Stimulated activated CD8-positive, alpha-beta memory T cell treated with anti-CD3 and anti-CD28 coated beads, Interleukin-15, amount 100 ng/mL, for 1 hour (primary cell): Measurements from ENCODE around the gene PPCS.
A peak's percentile ranks its signal among the peaks of the same experiment; 100 is the strongest.

ENCODE experiments used
- DNase-seq: peaks from one replicate; pipeline ENCODE4 v3.0.0-alpha.2; 2020; ENCODE audit warnings: low read depth

Gene PPCS

DNA sequence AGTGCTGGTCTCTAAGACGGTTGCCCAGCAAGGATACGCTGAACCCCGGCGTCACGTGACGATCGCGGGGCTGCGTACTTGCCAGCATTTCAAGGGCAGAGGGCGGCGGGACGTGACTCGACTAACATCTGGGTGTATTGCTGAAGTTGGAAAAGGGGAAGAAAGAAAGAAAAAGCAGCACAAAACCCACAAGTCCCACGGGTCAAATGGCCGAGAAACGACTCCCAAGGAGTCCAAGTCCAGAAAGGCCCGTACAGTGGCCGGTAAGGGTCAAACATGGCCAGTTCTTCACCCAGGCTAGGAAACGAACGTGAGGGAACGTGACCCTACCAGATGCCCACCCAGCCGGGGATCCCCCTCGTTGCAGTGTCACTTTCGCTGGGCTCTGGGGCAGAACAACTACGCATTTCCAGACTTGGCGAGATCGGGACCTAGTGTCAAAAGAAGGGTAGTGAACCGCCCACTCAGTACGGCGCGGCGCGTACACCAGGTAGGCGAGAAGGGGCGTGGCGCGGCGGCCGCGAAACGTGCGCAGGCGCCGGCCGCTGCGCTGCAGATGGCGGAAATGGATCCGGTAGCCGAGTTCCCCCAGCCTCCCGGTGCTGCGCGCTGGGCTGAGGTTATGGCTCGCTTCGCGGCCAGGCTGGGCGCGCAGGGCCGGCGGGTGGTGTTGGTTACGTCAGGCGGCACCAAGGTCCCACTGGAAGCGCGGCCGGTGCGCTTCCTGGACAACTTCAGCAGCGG, at the start of gene PPCS, which contains the start of gene ZMYND12:
Gene PPCS (plus strand): TSS at position 534 of the 744 bp plus-strand sequence. CDS start 23 bp downstream, at position 557.
Gene ZMYND12 (minus strand): TSS at position 13 of the 744 bp plus-strand sequence. CDS start 25 bp downstream, outside the sequence.
- DNase-seq: peak; percentile 79

DNA sequence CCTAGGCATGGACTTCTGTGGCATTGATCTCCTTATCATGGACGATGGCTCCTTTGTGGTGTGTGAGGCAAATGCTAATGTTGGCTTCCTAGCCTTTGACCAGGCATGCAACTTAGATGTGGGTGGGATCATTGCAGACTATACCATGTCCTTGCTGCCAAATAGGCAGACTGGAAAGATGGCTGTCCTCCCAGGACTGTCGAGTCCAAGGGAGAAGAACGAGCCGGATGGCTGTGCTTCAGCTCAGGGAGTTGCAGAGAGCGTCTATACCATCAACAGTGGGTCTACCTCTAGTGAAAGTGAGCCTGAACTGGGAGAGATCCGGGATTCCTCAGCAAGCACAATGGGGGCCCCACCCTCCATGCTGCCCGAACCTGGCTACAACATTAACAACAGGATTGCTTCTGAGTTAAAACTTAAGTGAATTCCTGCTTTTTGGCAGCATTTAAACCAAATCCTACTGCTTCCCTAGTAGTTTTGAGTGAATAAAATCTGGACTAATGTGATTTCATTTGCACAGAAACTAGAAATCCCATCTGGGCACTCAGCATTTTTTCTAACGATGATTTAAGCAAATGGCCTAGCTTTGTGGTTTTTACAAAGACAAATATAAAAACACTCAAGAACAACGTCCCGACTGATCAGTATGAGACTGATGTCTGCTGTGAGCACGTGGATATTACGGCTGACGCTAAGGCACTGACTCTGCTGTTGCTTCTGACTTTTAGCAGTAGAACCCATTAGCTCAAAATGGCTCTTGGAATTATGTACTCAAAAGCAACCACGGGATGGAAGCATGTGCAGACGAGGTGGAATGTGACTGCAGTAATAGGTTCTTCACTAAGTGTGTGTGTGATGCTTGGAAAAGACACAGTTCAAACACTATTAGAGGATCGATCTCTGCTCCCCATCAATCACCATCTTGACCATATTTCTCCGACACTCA, 41.5 kb upstream of the PPCS start:
- no peak for DNase-seq

DNA sequence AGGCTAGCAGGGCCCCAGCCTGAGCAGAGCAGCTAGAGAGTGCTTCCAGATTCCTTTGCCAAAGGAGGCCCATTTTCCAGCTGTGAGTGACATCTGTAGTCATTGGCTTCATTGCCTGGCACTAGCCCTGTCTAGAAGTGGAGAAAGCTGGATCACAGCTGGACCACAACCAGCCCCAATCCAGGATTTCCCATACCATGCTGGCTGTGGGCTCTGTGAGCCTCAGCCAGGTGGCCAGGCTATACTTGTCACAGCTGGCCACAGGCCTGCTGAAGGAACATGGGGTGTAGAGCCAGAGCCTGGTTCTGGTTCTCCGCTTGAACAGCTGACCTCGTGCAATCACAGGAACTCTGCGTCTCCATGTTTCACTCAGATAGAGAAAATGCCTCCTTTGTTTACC, 39.2 kb upstream of the PPCS start:
- DNase-seq: no peak

DNA sequence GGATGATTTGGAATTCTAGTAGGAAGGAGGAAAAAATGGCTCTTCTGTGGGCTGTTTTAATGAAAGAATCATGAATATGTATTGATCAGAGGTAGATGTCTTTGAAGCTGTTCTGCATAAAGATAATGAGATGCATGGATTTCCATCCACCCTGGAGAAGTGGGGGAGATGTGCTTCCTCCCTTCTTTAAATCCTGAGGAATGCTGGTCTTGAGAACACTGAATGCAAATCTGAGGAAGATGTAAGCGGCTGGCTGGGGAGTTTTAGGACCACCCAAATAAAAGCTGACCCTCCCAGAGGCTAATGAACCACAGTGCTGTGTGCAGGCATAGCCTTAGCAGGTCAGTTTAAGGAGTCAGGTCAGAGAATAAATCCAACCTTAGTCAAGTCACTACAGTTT, 37.8 kb upstream of the PPCS start:
- no peak for DNase-seq

DNA sequence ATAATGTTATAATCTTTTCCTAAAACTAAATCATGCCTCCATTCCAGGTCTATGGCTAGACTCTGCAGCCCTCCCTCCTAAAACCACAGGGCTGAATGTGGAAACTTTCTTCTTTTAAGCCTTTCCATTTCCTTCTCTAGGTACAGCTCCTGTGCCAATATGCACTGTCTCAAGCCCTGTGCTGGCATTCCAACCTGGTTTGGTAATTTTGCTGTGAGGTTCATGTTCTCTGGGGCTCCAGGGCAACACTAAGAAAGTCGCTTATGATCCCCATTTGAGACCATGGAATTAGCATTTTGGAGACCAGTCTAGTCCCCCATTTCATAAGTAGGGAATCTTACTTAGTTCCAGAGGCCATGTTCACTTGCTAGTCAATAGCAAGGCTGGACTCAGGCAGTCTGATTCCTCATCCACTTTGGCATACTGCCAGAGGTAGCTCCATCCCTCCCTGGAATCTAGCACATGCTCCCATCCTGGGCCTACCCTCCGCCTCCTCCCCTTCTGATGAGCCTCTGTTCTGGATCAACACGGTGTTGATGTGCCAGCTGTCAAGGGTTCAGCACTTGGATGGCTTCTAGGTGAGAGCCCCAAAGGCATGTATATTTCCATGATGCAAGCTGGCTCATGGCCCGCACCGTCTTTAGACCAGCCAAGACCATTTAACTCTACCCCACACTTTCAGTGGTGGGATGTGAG, 37.1 kb upstream of the PPCS start:
- no peak for DNase-seq

DNA sequence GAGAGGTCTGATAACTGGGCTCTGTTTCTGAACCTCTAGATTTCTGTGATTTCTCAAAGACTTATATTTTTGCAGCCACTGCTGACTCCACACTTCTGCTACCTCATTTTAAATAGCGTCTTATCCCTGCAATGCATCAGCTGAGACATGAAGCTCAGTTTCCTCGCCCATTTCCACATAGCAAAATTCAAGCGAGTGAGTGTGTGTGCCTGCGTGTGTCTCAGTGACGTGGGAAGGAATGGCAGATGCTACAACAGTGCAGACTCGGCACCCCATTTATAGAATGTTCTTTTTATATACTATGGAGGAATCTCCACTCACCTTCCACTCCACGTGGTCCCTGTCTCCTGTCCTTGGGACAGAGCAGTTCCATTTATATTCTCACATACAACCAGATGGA, 36.2 kb upstream of the PPCS start:
- no peak for DNase-seq

DNA sequence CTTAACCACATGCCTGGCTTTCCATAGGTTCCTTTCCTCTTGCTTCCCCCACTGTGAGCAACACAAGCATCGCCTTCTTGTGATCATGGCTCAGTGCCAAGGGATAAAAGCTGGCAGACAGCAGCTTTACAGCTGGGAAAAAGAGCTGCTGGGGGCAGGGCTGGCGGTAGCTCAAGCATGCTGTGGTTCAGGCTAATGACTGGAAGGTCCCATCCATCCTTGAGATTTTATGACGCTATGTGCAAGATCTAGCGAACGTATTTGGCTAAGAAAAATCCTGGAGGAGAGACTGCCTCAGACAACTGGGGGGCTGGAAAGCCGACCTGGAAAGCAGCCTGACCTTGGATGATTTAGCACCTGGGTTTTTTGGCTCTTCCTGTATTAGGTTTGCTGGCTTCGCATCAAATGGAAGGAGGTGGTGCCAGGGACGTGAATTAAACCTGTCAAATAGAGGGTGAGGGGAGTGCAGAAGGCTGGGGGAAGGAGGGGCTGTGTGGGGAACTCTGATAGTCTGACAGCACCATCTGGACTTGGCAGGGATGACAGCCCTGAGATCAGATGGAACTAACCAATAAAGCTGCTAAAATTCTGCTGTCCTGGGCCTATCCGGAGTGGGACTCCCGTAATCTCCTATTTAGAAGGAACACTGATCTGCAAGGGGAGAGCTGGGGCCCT, 35.3 kb upstream of the PPCS start:
- DNase-seq: no peak

DNA sequence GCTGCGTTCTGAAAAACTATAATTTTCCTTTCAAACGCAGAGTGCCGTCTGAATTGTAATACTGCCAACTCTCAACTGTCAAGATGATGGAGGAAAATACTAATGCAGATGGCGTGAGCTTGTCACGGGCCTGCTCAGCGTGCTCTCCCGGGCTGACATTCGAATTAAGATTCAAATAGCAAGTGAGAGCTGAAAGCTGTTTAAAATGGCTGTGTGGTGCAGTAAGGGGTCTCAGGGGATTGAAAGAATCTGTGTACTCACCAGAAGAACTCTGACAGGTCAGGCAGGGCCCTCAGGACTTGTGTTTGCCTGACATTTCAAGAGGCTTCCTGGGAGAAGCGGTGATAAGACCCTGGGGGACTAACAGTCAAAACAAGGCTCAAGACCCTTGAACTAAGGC, 33.6 kb upstream of the PPCS start:
- no peak for DNase-seq

DNA sequence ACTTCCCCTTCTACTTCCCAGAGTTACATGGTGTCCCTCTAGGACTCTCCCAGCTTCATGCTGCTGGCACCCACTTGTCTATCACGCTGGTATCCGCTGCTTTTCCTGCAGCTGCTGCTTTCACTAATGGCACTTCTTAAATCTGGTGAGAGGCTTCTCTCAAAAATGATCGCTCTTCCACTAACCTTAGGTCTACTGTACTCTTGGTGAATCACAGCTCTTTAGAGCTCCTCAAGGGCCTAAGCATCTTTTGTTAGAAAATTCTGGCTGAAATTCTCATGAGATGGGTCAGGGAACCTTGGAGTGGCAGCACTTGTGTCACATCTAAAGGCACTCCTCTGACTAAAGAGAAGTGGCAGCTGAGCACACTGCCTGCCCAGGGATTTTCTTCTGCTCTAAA, 32.7 kb upstream of the PPCS start:
- no peak for DNase-seq

DNA sequence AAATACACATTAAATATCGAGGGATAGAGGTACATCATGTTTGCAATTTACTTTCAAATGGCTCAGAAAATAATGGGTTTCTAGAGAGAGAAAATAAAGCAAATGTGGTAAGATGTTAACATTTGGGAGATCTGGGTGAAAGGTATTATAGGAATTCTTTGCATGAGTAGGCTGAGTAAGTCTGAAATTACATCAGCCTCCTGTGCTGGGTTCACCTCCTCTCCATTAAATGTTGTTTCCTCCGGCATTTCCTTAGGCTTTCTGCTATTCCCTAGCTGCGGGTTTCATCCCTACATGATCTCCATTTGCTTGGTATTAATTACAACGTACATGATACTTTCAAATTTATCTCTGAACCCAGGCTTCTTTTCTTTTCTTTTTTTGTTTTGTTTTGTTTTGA, 32.1 kb upstream of the PPCS start:
- no peak for DNase-seq

DNA sequence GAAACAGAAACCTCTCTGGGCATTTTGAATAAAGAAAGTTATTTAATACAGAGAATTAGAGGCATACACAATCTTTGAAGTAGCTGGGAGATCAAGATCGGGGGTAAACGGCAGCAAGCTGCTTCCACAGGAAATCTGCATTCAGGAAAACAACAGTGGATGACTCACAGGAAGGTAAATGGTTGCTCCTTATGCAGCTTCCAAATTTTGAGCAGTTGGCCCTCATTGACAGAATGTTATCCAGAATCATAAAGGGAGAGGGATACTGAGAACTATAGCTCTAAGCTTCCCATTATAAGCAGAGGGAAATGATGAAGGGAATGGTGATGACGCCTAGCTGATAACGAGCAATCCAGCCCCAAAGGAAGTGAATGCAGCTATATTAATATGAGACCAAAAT, 29.1 kb upstream of the PPCS start:
- no peak for DNase-seq

DNA sequence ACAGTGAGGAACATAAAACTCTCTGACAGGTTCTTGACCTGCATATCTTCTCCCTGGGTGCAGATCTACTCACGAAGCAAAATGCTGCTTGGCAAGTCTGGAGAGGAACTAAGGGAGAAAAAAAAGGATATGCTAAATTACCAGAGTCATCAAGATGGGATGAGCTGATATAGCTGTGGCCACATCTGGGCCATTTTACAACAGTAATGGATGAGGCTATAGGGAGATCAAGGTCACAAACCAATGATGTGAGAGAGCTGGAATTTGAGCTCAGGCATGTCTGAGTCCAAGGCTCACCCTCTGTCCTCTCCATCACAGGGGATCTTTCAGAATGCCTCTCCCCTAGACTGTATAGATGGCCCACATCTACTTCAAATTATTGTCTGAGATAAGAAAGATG, 26.7 kb upstream of the PPCS start:
- DNase-seq: no peak

DNA sequence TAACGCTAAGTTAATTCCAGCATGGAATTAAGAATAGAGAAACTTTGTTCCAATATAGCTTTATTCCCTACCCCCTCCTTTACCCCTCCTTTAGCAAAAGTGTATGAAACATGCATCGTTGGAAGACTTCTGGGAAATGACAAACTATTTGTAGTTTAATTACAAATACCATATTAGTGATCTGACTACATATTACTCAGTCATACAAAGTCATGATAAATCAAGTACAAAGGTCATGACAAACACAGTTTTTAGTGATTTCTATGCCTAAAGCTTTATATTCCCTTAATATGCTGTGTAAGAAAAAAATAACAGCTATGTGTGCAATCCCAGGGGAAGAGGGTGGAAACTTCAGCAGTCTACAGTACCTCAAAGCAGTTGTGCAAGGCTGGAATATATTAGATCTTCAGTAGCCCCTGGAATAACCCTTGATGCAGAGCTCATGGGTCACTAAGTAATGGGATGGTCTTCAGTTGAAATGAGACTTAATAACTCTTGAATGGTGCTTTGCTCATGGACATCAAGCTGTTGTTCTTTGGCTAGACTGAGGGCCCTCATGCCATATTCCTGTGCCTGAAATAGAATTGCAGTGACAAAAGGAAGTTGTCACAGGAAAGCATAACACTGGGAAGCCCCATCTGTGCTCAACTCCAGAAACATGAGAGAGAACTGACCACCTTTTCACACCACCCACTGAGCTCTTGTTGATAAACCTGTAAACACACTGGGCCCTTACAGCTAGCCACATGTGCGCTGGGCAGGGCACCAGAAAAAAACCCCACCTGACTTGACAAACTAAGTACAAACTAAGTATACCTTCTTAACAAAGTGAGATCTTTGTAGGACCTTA, 25.8 kb upstream of the PPCS start:
- DNase-seq: no peak

DNA sequence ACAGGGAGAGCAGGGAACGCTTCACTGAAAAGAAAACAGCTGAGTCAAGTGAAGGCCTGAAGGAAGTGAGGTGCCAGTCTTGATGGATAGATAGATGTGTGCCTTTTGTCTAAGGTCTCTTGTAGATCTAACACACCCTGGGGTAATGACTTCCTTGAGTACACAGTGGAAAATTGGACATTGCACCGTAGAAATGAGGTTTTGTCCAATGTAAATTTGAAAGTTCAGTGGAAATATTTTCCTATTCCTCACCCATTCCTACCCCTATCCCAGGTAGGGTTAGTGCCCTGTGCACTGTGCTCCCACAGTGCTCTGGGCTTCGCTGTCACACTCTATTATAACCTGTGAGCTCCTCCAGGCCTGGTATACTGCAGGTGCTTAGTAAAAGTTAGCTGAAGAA, 24.8 kb upstream of the PPCS start:
- no peak for DNase-seq

DNA sequence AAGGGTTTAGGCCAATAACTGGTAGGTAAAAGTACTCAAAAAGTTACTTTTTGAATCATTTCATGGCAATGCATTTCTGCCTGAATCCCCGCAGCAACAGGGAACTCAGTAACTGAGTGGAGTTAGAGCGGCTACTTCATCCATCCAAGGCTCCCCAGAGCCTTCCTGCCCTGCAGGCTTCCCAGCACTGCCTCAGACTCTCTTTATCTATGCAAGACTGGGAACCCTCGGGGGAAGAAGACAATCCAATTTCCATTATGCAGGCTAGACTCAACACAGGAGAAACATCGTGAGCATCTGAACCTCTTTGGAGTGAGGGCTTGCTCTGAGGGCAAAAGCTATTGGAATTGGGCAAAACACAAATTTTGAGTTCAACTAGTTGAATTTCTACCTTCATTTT, 23.6 kb upstream of the PPCS start:
- DNase-seq: no peak

DNA sequence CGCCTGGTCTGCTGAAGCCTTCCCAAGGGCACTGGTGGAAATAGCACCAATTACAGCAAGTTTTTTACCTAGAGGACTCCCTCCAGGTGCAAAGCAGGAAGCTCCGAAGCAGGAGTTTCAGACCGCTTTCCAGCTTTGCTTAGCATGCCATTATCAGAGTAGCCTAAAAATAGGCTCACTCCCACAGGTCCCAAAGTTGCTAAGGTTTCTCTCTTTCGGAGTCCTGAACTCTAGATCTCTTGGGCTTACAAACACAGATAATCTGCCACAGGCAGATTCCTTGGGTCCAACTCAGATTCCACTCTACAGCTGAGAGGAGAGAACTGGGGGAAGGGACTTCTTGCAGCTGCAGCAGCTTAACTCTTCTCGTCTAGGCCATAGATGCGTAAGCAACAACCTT, 23.0 kb upstream of the PPCS start:
- no peak for DNase-seq

DNA sequence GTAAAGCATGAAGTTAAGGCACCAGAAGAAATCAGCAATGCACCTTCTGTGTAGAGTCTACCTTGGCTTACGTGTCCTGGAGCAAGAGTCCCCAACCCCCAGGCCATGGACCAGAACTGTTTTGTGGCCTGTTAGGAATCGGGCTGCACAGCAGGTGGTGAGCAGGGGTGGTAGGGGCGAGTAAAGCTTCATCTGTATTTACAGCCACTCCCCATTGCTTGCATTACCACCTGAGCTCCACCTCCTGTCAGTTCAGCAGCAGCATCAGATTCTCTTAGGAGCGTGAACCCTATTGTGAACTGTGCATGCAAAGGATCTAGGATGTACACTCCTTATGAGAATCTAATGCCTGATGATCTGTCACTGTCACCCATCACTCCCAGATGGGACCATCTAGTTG, 22.0 kb upstream of the PPCS start:
- DNase-seq: no peak

DNA sequence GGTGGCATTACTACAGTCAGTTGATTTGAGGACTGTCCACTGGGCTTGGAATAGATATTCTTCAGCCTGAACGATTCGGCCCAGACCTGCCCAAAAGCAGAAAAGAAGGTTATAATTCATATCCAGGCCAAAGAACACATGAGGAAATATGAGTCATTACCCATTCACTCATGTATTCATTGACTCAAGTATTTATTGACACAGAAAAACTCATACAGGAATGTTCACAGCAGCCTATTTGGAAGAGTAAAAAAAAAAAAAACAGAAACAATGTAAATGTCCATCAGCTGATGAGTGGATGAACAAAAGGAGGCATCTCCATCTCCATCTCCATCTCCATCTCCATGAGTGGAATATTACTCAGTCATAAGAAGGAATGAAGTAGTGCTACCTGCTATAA, 16.4 kb upstream of the PPCS start:
- DNase-seq: no peak

DNA sequence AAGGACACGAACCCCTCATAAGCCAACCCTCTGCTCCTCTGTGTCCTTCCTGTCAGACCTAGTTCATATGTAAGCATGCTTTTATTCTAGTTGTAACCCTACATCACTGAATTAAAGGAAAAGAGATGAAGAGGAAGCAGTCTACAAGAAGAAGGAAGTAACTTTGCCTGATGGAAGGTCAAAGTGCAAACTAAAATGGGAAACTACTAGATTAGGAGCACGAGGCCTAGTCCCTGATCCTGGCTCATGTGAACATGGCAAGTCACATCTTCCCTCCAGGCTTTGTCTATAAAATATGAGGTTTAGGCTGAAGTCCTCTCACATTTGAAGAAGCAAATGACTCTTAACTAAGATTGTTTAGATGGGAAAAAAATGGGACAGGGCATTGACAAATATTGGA, 13.7 kb upstream of the PPCS start:
- no peak for DNase-seq

DNA sequence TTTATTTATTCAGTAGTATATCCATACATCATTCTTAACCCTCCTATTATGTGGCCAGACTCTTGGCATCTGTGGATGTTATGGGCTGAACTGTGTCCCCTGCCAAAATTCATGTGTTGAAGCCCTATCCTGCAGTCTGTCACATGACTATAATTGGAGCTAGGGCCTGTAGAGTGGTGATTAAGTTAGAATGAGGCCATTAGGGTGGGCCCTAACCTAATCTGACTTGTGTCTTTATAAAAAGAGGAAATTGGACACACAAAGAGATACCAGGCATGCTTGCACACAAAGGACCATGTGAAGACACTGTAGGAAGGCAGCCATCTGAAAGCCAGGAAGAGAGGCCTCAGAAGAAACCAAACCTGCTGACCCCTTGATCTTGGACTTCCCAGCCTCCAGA, 7.1 kb upstream of the PPCS start:
- DNase-seq: no peak

DNA sequence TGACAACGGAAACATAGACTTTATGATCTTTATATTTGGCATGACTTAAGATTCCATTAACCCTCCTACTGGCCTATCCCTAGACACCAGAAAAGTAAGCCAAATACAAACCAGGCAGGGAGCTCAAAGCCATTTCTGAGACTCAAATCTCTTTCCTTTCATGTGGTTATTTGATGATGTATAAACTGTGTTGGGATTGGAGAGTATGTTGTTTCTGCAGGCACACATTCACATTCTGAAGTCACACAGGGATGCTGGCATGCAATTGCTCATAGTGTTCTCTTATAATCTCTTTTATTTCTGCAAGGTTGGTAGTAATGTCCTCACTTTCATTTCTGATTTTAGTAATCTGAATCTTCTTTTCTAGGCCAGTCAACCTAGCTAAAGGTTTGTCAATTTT, 6.3 kb upstream of the PPCS start:
- no peak for DNase-seq
